GM18517 (cell line): ENCODE data around the gene ATF7IP.
A peak's percentile ranks its signal among the peaks of the same experiment; 100 is the strongest.

ENCODE experiments used
- ATAC-seq: cut with Tn5 transposase; IDR thresholded peaks from one replicate; pipeline ENCODE4 v1.9.1; 2021; ENCODE audit warnings: mild to moderate bottlenecking, moderate library complexity; ENCODE audit not compliant: unreplicated experiment

ATF7IP gene

GRCh38 chr12:14473707-14474287 is 108.3 kb downstream of the ATF7IP start:
- ATAC-seq: no peak

- no peak for ATAC-seq
Observed at GRCh38 chr12:14479004-14479403, 113.5 kb downstream of the ATF7IP start.

GRCh38 chr12:14481201-14481600 is 115.7 kb downstream of the ATF7IP start:
- no peak for ATAC-seq

- ATAC-seq: no peak
Observed at GRCh38 chr12:14482361-14482760, 116.9 kb downstream of the ATF7IP start.

GRCh38 chr12:14482886-14483285 is 117.4 kb downstream of the ATF7IP start:
- no peak for ATAC-seq

GRCh38 chr12:14495326-14495725 is 129.8 kb downstream of the ATF7IP start:
- ATAC-seq: no peak

GRCh38 chr12:14505626-14506596 is 140.4 kb downstream of the ATF7IP start:
- ATAC-seq: no peak

- ATAC-seq: no peak
Observed at GRCh38 chr12:14510574-14510973, 145.1 kb downstream of the ATF7IP start.

GRCh38 chr12:14514154-14514842 is 148.8 kb downstream of the ATF7IP start:
- ATAC-seq: no peak

GRCh38 chr12:14514946-14515345 is 149.5 kb downstream of the ATF7IP start:
- ATAC-seq: no peak

- no peak for ATAC-seq
Observed at GRCh38 chr12:14521822-14522221, 156.3 kb downstream of the ATF7IP start.

- no peak for ATAC-seq
Observed at GRCh38 chr12:14525964-14526363, 160.5 kb downstream of the ATF7IP start.

GRCh38 chr12:14532152-14532551 is 166.7 kb downstream of the ATF7IP start:
- ATAC-seq: no peak

GRCh38 chr12:14537088-14537487 is 171.6 kb downstream of the ATF7IP start:
- no peak for ATAC-seq

GRCh38 chr12:14540801-14541462 is 175.4 kb downstream of the ATF7IP start:
- peak; percentile 69 for ATAC-seq

GRCh38 chr12:14545144-14546124 is 180.0 kb downstream of the ATF7IP start:
- no peak for ATAC-seq

GRCh38 chr12:14547571-14547970 is 182.1 kb downstream of the ATF7IP start:
- ATAC-seq: no peak

- no peak for ATAC-seq
Observed at GRCh38 chr12:14548609-14549008, 183.1 kb downstream of the ATF7IP start.
